Left ventricle myocardium superior (tissue), 1 donor: ENCODE results near the gene TEX11. TPM values are rescaled to one million over a fixed set of nuclear protein-coding genes. Genes with fewer than 3 reads are reported as not detected.
A peak's percentile ranks its signal among the peaks of the same experiment; 100 is the strongest.
"Not testable (repeated sequence)": the region's sequence is repeated elsewhere in the genome, so short reads cannot be mapped to it uniquely, and the experiment has no call there.

Source experiments
- ATAC-seq: fragments of 200-7000 bp; cut with Tn5 transposase; one replicate; pipeline ENCODE4 v1.9.1; 2020; ENCODE audit warnings: mild to moderate bottlenecking, moderate library complexity
- DNase-seq: peaks from one replicate; pipeline ENCODE4 v3.0.0-alpha.2; 2020
- intact Hi-C: fragments of 100-400 bp; cut with micrococcal nuclease; formaldehyde crosslinking; loops from one replicate; pipeline ENCODE4 v1.11.0; 2022
- total RNA-seq: library from RNA; stranded (reverse); fragmentation: NEBNext Ultra II Directional; extraction: Animal tissue kit (Norgen Biotek cat#: 25700); gene quantifications from one replicate; pipeline ENCODE4 v1.2.1, GENCODE V29; 2021
- donor health status: DM: no; HTN: yes; CAD: no; lungs with severe emphysema.

The TEX11 gene
- total RNA-seq, 1 donor from 2014 or later = not detected

GRCh38 chrX:70774223-70774622 lies 134.3 kb downstream of the TEX11 start:
- ATAC-seq (no peak), DNase-seq (no peak)
- intact Hi-C loops = no loop called here

GRCh38 chrX:70769659-70770227 lies 138.8 kb downstream of the TEX11 start:
- ATAC-seq (no peak), DNase-seq (no peak)
- intact Hi-C loops = no loop called here

GRCh38 chrX:70762285-70762684 lies 146.2 kb downstream of the TEX11 start:
- no peak for DNase-seq
- intact Hi-C loops = no loop called here
- no peak for ATAC-seq

- no peak for ATAC-seq
- intact Hi-C loops = no loop called here
- no peak for DNase-seq
Observed at GRCh38 chrX:70755850-70756249, 152.7 kb downstream of the TEX11 start.

GRCh38 chrX:70754169-70754848 lies 154.2 kb downstream of the TEX11 start:
- ATAC-seq (no peak), DNase-seq (no peak)
- intact Hi-C loops = no loop called here

GRCh38 chrX:70733774-70734173 lies 174.7 kb downstream of the TEX11 start:
- intact Hi-C loops, DNase-seq, ATAC-seq: not testable (repeated sequence)

- intact Hi-C loops, ATAC-seq: not testable (repeated sequence)
Observed at GRCh38 chrX:70727961-70728360, 180.6 kb downstream of the TEX11 start.

GRCh38 chrX:70720721-70721120 lies 187.8 kb downstream of the TEX11 start:
- DNase-seq = no peak
- intact Hi-C loops = no loop called here
- no peak for ATAC-seq

More at GRCh38 chrX:70727961-70728360, 180.6 kb downstream of the TEX11 start:
- not testable (repeated sequence) for DNase-seq

- intact Hi-C loops, ATAC-seq, DNase-seq: not testable (repeated sequence)
Observed at GRCh38 chrX:70711336-70711735, 197.2 kb downstream of the TEX11 start.

- ATAC-seq (no peak), DNase-seq (no peak)
- intact Hi-C loops = no loop called here
Observed at GRCh38 chrX:70694339-70695122, 214.0 kb downstream of the TEX11 start.

GRCh38 chrX:70679455-70679854 lies 229.1 kb downstream of the TEX11 start:
- intact Hi-C loops, ATAC-seq: not testable (repeated sequence)
- peak; percentile 14 for DNase-seq

GRCh38 chrX:70675284-70675683 lies 233.2 kb downstream of the TEX11 start:
- DNase-seq = no peak
- intact Hi-C loops = no loop called here
- no peak for ATAC-seq

- no peak for DNase-seq
- intact Hi-C loops = no loop called here
- no peak for ATAC-seq
Observed at GRCh38 chrX:70672326-70672725, 236.2 kb downstream of the TEX11 start.

GRCh38 chrX:70669120-70669519 lies 239.4 kb downstream of the TEX11 start:
- intact Hi-C loops = no loop called here
- DNase-seq (no peak), ATAC-seq (no peak)

GRCh38 chrX:70664726-70665125 lies 243.8 kb downstream of the TEX11 start:
- no peak for DNase-seq
- intact Hi-C loops = no loop called here
- ATAC-seq = no peak

GRCh38 chrX:70661124-70661523 lies 247.4 kb downstream of the TEX11 start:
- intact Hi-C loops, DNase-seq, ATAC-seq: not testable (repeated sequence)

GRCh38 chrX:70657546-70657945 lies 251.0 kb downstream of the TEX11 start:
- intact Hi-C loops, ATAC-seq, DNase-seq: not testable (repeated sequence)

- no peak for ATAC-seq
- intact Hi-C loops = no loop called here
- no peak for DNase-seq
Observed at GRCh38 chrX:70656304-70656703, 252.2 kb downstream of the TEX11 start.

- ATAC-seq, DNase-seq, intact Hi-C loops: not testable (repeated sequence)
Observed at GRCh38 chrX:70647910-70648309, 260.6 kb downstream of the TEX11 start.

- no peak for ATAC-seq
- intact Hi-C loops = no loop called here
- DNase-seq = no peak
Observed at GRCh38 chrX:70636218-70636617, 272.3 kb downstream of the TEX11 start.
